Stimulated activated CD4-positive, alpha-beta T cell treated with anti-CD3 and anti-CD28 coated beads, TNF-alpha, amount 100 ng/mL, for 24 hours (primary cell): Measurements from ENCODE around the gene TSHB.

Source experiments
- DNase-seq, 3 experiments: peaks; one replicate each; pipeline ENCODE4 v3.0.0-alpha.2; 2020; ENCODE audit warnings: low read depth in 3 of 3

TSHB gene

GRCh38 chr1:115060501-115060900 is 30.9 kb downstream of the TSHB start:
- DNase-seq: no peak

- DNase-seq: peak; percentile 62 to 81 (median 69)
Measured at GRCh38 chr1:115062542-115063004, 32.9 kb downstream of the TSHB start.

GRCh38 chr1:115063228-115063901 is 33.7 kb downstream of the TSHB start:
- peak in 2 of 3 experiments; percentile 11 to 14 for DNase-seq

- DNase-seq: no peak
Measured at GRCh38 chr1:115064461-115064860, 34.8 kb downstream of the TSHB start.

- no peak for DNase-seq
Measured at GRCh38 chr1:115065021-115065420, 35.4 kb downstream of the TSHB start.

- DNase-seq: no peak
Measured at GRCh38 chr1:115067161-115067859, 37.7 kb downstream of the TSHB start.

GRCh38 chr1:115068826-115069585 is 39.4 kb downstream of the TSHB start:
- no peak for DNase-seq

- no peak for DNase-seq
Measured at GRCh38 chr1:115069659-115070308, 40.2 kb downstream of the TSHB start.

GRCh38 chr1:115071012-115071664 is 41.5 kb downstream of the TSHB start:
- no peak for DNase-seq

GRCh38 chr1:115073298-115074087 is 43.9 kb downstream of the TSHB start:
- no peak for DNase-seq

GRCh38 chr1:115074839-115075534 is 45.4 kb downstream of the TSHB start:
- DNase-seq: no peak

- DNase-seq: no peak
Measured at GRCh38 chr1:115076384-115076915, 46.8 kb downstream of the TSHB start.

GRCh38 chr1:115077286-115077983 is 47.8 kb downstream of the TSHB start:
- no peak for DNase-seq

GRCh38 chr1:115077984-115078330 is 48.3 kb downstream of the TSHB start:
- no peak for DNase-seq

GRCh38 chr1:115078708-115079107 is 49.1 kb downstream of the TSHB start:
- DNase-seq: no peak

- no peak for DNase-seq
Measured at GRCh38 chr1:115082949-115083348, 53.3 kb downstream of the TSHB start.
